SK-N-SH (cell line): ENCODE data around the gene RFNG. TPM values are rescaled to one million over a fixed set of nuclear protein-coding genes. Genes with fewer than 3 reads are reported as not detected.

Experiments used
- CTCF ChIA-PET: fragments of 300-600, 350-600 bp; formaldehyde crosslinking; extraction: SDS; loops from one replicate; lab custom pipeline; 2021; lab: Yijun Ruan, JAX
- POLR2A ChIA-PET: fragments of 350-600 bp; sonication (Branson Sonifier 250); formaldehyde crosslinking; extraction: SDS; loops from one replicate; lab custom pipeline; 2020; ENCODE audit warnings: antibody characterized with exemption, inconsistent platforms; lab: Yijun Ruan, JAX
- DNase-seq: peaks from one replicate; pipeline ENCODE4 v3.0.0; 2012
- H2AFZ ChIP-seq: fragments of 200-600 bp; sonication (generic); 2 replicates; pipeline ENCODE4 v1.8.1; 2016; ENCODE audit warnings: antibody characterized with exemption, mild to moderate bottlenecking, low read depth
- H3F3A ChIP-seq: fragments of 200-600 bp; sonication (generic); replicated peaks from 2 replicates; pipeline ENCODE3; 2016; ENCODE audit warnings: antibody characterized with exemption, mild to moderate bottlenecking; ENCODE audit not compliant: insufficient read depth
- H3K27ac ChIP-seq, 2 experiments: fragments of 200-500 bp in 1 of 2; fragments of 200-600 bp in 1 of 2; sonication (Bioruptor generic) in 1 of 2; sonication (generic), shearing (Covaris generic) in 1 of 2; 2 replicates each; pipeline versions ENCODE4 v1.5.1 to v1.6.1; 2014 to 2016; ENCODE audit warnings: low read depth in 2 of 2, inconsistent platforms in 1 of 2, low read length in 1 of 2, mild to moderate bottlenecking in 1 of 2, mixed read lengths in 1 of 2
- H3K27me3 ChIP-seq: fragments of 200-600 bp; sonication (generic), shearing (Covaris generic); 2 replicates; pipeline ENCODE4 v1.6.1; 2016; ENCODE audit warnings: mixed run types; ENCODE audit not compliant: insufficient read depth
- H3K36me3 ChIP-seq, 2 experiments: fragments of 200-500 bp in 1 of 2; fragments of 200-600 bp in 1 of 2; sonication (Bioruptor generic) in 1 of 2; sonication (generic) in 1 of 2; replicated peaks in 1 of 2; 2 replicates each; pipeline versions ENCODE3 to v1.5.1; 2014 to 2016; ENCODE audit warnings: low read length in 1 of 2, mild to moderate bottlenecking in 1 of 2; ENCODE audit not compliant: insufficient read depth in 2 of 2, control insufficient read depth in 1 of 2
- H3K4me1 ChIP-seq, 2 experiments: fragments of 200-500 bp in 1 of 2; fragments of 200-600 bp in 1 of 2; sonication (Bioruptor generic) in 1 of 2; sonication (generic), shearing (Covaris generic) in 1 of 2; 2 replicates each; pipeline versions ENCODE4 v1.5.1 to v1.6.1; 2014 to 2016; ENCODE audit warnings: low read depth in 1 of 2, low read length in 1 of 2, mixed run types in 1 of 2; ENCODE audit not compliant: insufficient read depth in 2 of 2, control insufficient read depth in 1 of 2
- H3K4me2 ChIP-seq: fragments of 200-600 bp; sonication (generic), shearing (Covaris generic); 2 replicates; pipeline ENCODE4 v1.6.1; 2017; ENCODE audit warnings: mixed run types
- H3K4me3 ChIP-seq, 2 experiments: fragments of 200-500 bp in 1 of 2; fragments of 200-600 bp in 1 of 2; sonication (Bioruptor generic) in 1 of 2; sonication (generic), shearing (Covaris generic) in 1 of 2; 2 replicates each; pipeline versions ENCODE4 v1.5.1 to v1.8.1; 2014 to 2016; ENCODE audit warnings: low read depth in 2 of 2, inconsistent platforms in 1 of 2, low read length in 1 of 2, mild to moderate bottlenecking in 1 of 2, mixed read lengths in 1 of 2, moderate library complexity in 1 of 2
- H3K79me2 ChIP-seq: fragments of 200-600 bp; sonication (generic); 2 replicates; pipeline ENCODE4 v1.8.1; 2017; ENCODE audit warnings: mild to moderate bottlenecking; ENCODE audit not compliant: insufficient read depth
- H3K9ac ChIP-seq: fragments of 200-600 bp; sonication (generic); 2 replicates; pipeline ENCODE4 v1.6.1; 2017; ENCODE audit warnings: mixed run types
- H3K9me2 ChIP-seq: fragments of 200-600 bp; sonication (generic); 2 replicates; pipeline ENCODE4 v1.6.1; 2017; ENCODE audit warnings: mixed run types
- H3K9me3 ChIP-seq: fragments of 200-600 bp; sonication (generic); 2 replicates; pipeline ENCODE4 v1.6.1; 2017; ENCODE audit warnings: mixed run types, mild to moderate bottlenecking, moderate library complexity
- H4K20me1 ChIP-seq: fragments of 200-600 bp; sonication (generic); 2 replicates; pipeline ENCODE4 v1.6.1; 2017; ENCODE audit warnings: mild to moderate bottlenecking, mixed run types; ENCODE audit not compliant: insufficient read depth
- ELF1 ChIP-seq: IDR thresholded peaks from 2 replicates; pipeline ENCODE4 v1.4.0; 2012
- EP300 ChIP-seq, 2 experiments: IDR thresholded peaks; 2 replicates each; pipeline versions ENCODE4 v1.4.0 to v1.6.1; 2012; ENCODE audit warnings: borderline replicate concordance in 1 of 2, low read depth in 1 of 2, low read length in 1 of 2
- FOSL2 ChIP-seq: IDR thresholded peaks from 2 replicates; pipeline ENCODE4 v1.4.0; 2012; ENCODE audit warnings: low read depth, mild to moderate bottlenecking, moderate library complexity, borderline replicate concordance
- GATA2 ChIP-seq: sonication (generic); formaldehyde crosslinking; IDR thresholded peaks from 2 replicates; pipeline ENCODE4 v1.5.0; 2020; ENCODE audit warnings: mild to moderate bottlenecking, missing genetic modification reagents
- MEF2A ChIP-seq: IDR thresholded peaks from 2 replicates; pipeline ENCODE4 v1.4.0; 2012; ENCODE audit warnings: low read depth, borderline replicate concordance
- MXI1 ChIP-seq: IDR thresholded peaks from 2 replicates; pipeline ENCODE4 v1.6.1; 2012; ENCODE audit warnings: mild to moderate bottlenecking, low read depth, low read length, improper control_type of control experiment
- NRF1 ChIP-seq: IDR thresholded peaks from 2 replicates; pipeline ENCODE4 v1.6.1; 2012; ENCODE audit warnings: low read depth, mild to moderate bottlenecking, low read length
- RXRA ChIP-seq: IDR thresholded peaks from 2 replicates; pipeline ENCODE4 v1.4.0; 2012; ENCODE audit warnings: low read depth, mild to moderate bottlenecking, borderline replicate concordance
- YY1 ChIP-seq: IDR thresholded peaks from 2 replicates; pipeline ENCODE4 v1.4.0; 2012; ENCODE audit warnings: low read depth, mild to moderate bottlenecking
- WGBS: methylation state at CpG from one replicate; pipeline ENCODE4 v1.1.6; 2017; ENCODE audit warnings: low lambda C conversion rate; 5-methylcytosine and 5-hydroxymethylcytosine counted together
- polyA plus RNA-seq, 3 experiments: library from polyadenylated mRNA; depleted of rRNA; stranded (reverse); fragments of >200 nt; gene quantifications; 2 replicates each; pipeline ENCODE4 v1.2.3, GENCODE V29; 2012
- TF ChIP-seq, protein P1 (sequence below): IDR thresholded peaks from 2 replicates; pipeline ENCODE4 v1.6.1; 2012; ENCODE audit warnings: mild to moderate bottlenecking, low read depth, low read length, moderate library complexity
- TF ChIP-seq, protein P2 (sequence below): IDR thresholded peaks from 2 replicates; pipeline ENCODE4; 2012
- TF ChIP-seq, protein P3 (sequence below): fragments of 150-350 bp; IDR thresholded peaks from 2 replicates; pipeline ENCODE4 v1.6.1; 2017; ENCODE audit warnings: antibody characterized with exemption, low read length, low read depth, borderline replicate concordance
- TF ChIP-seq, protein P4 (sequence below): IDR thresholded peaks from 2 replicates; pipeline ENCODE4 v1.4.0; 2012; ENCODE audit warnings: low read depth, borderline replicate concordance
- TF ChIP-seq, protein P5 (sequence below): fragments of 200-600 bp; sonication (generic); IDR thresholded peaks from 2 replicates; pipeline ENCODE4 v1.6.1; 2017; ENCODE audit warnings: antibody characterized with exemption, mild to moderate bottlenecking, moderate library complexity

RFNG gene
- polyA plus RNA-seq, 1 of the 3 experiments (the other 2 are of a cell fraction), result 68.6 TPM

DNA sequence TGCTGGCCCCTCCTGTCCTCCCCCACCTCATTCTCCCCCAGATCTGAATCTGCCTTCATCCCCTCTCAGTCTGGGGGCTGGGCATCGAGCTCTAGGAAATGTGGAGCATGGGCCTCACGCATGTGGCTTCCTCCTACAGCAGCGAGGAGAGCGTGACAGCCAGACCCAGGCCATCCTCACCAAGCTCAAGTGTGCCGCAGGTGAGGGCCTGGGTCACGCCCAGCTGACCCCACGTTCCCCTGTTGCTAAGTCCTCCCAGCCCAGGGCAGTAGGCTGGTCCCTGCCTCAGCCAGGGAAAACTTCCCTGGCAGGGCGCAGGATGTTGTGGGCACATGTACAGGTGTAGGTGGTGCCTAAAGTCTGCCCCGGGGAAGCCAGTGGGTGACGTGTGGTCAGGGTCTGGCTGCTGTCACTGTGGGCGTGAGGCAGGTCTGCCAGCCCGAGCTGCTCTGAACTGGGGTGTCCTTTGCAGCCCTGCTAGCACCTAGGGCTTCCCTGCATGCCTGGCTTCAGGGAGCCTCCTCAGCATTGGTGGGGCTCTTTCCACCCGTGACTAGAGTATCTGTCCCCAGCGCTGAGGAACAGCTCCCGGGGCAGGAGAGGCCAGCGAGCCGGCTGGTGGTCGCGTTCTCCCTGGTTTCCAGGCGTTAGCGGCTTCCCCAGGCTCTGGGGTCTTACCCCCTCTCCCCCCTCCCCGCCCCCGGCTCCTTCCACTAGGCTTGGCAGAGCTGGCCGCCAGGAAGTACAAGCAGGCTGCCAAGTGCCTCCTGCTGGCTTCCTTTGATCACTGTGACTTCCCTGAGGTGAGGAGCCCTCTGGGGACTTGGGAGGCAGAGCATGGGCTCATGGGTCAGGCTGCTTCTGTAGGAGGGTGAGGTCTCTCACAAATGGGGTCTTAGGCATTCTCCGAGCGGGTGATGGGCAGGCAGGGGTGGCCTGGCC lies 3.7 kb upstream of the RFNG start (continued):
- TF ChIP-seq, protein P1, sequence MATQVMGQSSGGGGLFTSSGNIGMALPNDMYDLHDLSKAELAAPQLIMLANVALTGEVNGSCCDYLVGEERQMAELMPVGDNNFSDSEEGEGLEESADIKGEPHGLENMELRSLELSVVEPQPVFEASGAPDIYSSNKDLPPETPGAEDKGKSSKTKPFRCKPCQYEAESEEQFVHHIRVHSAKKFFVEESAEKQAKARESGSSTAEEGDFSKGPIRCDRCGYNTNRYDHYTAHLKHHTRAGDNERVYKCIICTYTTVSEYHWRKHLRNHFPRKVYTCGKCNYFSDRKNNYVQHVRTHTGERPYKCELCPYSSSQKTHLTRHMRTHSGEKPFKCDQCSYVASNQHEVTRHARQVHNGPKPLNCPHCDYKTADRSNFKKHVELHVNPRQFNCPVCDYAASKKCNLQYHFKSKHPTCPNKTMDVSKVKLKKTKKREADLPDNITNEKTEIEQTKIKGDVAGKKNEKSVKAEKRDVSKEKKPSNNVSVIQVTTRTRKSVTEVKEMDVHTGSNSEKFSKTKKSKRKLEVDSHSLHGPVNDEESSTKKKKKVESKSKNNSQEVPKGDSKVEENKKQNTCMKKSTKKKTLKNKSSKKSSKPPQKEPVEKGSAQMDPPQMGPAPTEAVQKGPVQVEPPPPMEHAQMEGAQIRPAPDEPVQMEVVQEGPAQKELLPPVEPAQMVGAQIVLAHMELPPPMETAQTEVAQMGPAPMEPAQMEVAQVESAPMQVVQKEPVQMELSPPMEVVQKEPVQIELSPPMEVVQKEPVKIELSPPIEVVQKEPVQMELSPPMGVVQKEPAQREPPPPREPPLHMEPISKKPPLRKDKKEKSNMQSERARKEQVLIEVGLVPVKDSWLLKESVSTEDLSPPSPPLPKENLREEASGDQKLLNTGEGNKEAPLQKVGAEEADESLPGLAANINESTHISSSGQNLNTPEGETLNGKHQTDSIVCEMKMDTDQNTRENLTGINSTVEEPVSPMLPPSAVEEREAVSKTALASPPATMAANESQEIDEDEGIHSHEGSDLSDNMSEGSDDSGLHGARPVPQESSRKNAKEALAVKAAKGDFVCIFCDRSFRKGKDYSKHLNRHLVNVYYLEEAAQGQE, result no peak
- TF ChIP-seq, protein P2, sequence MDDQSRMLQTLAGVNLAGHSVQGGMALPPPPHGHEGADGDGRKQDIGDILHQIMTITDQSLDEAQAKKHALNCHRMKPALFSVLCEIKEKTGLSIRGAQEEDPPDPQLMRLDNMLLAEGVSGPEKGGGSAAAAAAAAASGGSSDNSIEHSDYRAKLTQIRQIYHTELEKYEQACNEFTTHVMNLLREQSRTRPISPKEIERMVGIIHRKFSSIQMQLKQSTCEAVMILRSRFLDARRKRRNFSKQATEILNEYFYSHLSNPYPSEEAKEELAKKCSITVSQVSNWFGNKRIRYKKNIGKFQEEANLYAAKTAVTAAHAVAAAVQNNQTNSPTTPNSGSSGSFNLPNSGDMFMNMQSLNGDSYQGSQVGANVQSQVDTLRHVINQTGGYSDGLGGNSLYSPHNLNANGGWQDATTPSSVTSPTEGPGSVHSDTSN, result no peak
- no peak for TF ChIP-seq EP300 (IDR thresholded peaks at IDR 0.05; ENCODE audit: borderline replicate concordance in 1 of 2, low read depth in 1 of 2, low read length in 1 of 2)
- TF ChIP-seq NRF1, result no peak
- no peak for TF ChIP-seq MXI1

DNA sequence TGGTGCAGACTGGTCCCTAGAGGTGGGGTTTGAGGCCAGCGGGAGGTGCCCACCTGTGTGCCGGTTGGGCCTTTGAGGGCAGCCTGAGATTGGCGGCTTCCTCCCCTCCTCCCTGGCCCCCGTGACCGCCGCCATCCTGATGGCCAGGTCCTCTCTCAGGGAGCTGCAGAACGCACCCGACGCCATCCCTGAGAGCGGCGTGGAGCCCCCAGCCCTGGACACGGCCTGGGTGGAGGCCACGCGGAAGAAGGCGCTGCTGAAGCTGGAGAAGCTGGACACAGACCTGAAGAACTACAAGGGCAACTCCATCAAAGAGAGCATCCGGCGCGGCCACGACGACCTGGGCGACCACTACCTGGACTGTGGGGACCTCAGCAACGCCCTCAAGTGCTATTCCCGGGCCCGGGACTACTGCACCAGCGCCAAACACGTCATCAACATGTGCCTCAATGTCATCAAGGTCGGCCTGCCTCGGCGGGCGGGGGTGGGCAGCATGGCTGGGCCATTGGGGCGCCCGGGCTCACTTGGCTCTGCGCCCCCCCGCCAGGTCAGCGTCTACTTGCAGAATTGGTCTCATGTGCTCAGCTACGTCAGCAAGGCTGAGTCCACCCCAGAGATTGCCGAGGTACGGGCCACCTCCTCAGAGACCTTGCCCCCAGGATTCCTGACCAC lies 2.9 kb upstream of the RFNG start:
- H3K79me2 ChIP-seq, result peaks cover 49% of the 10 kb centered on the region
- no peaks in the 10 kb centered on the region for H3K9me2 ChIP-seq
- TF ChIP-seq ELF1 (no peak), FOSL2 (no peak), YY1 (no peak), RXRA (no peak), EP300 (IDR thresholded peaks at IDR 0.05; ENCODE audit: borderline replicate concordance in 1 of 2, low read depth in 1 of 2, low read length in 1 of 2) (no peak), MEF2A (no peak), GATA2 (CRISPR knock-in tag) (no peak)
- TF ChIP-seq, protein P1, result no peak
- TF ChIP-seq, protein P3, sequence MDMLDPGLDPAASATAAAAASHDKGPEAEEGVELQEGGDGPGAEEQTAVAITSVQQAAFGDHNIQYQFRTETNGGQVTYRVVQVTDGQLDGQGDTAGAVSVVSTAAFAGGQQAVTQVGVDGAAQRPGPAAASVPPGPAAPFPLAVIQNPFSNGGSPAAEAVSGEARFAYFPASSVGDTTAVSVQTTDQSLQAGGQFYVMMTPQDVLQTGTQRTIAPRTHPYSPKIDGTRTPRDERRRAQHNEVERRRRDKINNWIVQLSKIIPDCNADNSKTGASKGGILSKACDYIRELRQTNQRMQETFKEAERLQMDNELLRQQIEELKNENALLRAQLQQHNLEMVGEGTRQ, result no peak
- TF ChIP-seq, protein P4, sequence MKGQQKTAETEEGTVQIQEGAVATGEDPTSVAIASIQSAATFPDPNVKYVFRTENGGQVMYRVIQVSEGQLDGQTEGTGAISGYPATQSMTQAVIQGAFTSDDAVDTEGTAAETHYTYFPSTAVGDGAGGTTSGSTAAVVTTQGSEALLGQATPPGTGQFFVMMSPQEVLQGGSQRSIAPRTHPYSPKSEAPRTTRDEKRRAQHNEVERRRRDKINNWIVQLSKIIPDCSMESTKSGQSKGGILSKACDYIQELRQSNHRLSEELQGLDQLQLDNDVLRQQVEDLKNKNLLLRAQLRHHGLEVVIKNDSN, result no peak
- TF ChIP-seq, protein P5, sequence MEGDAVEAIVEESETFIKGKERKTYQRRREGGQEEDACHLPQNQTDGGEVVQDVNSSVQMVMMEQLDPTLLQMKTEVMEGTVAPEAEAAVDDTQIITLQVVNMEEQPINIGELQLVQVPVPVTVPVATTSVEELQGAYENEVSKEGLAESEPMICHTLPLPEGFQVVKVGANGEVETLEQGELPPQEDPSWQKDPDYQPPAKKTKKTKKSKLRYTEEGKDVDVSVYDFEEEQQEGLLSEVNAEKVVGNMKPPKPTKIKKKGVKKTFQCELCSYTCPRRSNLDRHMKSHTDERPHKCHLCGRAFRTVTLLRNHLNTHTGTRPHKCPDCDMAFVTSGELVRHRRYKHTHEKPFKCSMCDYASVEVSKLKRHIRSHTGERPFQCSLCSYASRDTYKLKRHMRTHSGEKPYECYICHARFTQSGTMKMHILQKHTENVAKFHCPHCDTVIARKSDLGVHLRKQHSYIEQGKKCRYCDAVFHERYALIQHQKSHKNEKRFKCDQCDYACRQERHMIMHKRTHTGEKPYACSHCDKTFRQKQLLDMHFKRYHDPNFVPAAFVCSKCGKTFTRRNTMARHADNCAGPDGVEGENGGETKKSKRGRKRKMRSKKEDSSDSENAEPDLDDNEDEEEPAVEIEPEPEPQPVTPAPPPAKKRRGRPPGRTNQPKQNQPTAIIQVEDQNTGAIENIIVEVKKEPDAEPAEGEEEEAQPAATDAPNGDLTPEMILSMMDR, result no peak
- no peaks in the 10 kb centered on the region for H3K27me3 ChIP-seq
- no peak overlapping the region for H3K9ac ChIP-seq
- CTCF ChIA-PET, result interaction anchor here (0.8 to 5.1 kb wide), 10 partner anchors 15 to 100 kb away, joined by 3 to 24 read pairs (median 3); partner anchors contain the start of gene DCXR
- no peak overlapping the region for H3K4me3 ChIP-seq
- peaks cover 14% of the 10 kb centered on the region; the same call in 1 of the 2 replicates for H4K20me1 ChIP-seq
- peaks cover 0 to 30% of the 10 kb centered on the region in 2 experiments; a peak in 2 of 4 replicates for H3K4me1 ChIP-seq
- no peak overlapping the region; a peak in 1 of 4 replicates for H3K27ac ChIP-seq
- 93% methylated on average over 28 of the region's 38 CpGs for WGBS
- H3K9me3 ChIP-seq, result no peaks in the 10 kb centered on the region
- H2AFZ ChIP-seq, result no peak overlapping the region
- DNase-seq, result no peak
- no peak overlapping the region for H3K4me2 ChIP-seq
- peaks cover 20% of the 10 kb centered on the region for H3F3A ChIP-seq
- H3K36me3 ChIP-seq, result peaks cover 29 to 72% of the 10 kb centered on the region in 2 experiments
- POLR2A ChIA-PET, result interaction anchor here (1.0 to 1.6 kb wide), 2 partner anchors 9 to 44 kb away, joined by 4 read pairs; partner anchors contain the start of gene FASN
